A549 treated with dexamethasone at 1 μM for 4 hours (cell line): Measurements from ENCODE around the gene RBM43. TPM values are rescaled to one million over a fixed set of nuclear protein-coding genes. Genes with fewer than 3 reads are reported as not detected.

Experiments
- total RNA-seq: library from RNA; stranded (reverse); fragments of 200-300 nt; extraction: Qiagen RNA extraction; gene quantifications from 5 replicates; pipeline ENCODE4 v1.2.3, GENCODE V29; 2022

RBM43 gene
- total RNA-seq, result 2.2 to 3.5 TPM (median 3.0 TPM) in 5 replicates

DNA sequence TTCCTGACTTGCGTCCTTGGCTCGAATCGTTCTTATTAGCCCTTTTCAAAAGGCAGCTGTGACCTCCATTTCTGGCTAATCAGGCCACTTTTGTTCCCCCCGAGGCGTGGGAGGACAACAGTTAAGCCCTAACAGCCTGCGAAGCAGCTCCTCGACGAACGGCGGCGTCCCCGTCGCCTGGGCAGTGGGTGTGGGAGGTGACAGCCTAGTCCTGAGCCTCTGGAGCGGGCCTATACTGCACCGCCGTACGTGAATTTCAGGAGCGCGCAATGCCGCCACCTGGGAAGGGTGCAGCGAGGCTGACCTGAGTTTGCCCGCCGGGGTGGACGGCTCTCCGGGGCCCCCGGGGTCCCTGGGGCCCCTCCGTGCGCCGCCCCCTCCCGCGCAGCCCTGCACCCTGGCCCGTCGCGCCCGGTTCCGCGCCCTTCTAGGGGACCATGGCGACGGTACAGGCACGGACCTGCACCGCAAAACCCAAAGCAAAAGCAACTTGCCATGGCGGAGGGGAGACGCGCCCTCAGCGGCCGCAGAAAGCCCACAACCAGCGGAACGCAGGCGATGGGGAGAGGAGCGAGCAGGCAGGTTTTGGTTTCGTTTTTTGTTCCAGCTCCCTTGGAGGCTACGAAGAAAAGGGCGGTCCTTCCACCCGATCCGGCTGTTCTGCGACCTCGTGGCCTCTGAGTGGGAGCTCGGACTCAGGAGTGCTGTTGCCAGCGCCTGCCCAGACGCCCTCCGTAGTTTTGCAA, at the start of gene RBM43:
TSS of gene RBM43 (minus strand) at position 633 of the 746 bp plus-strand sequence. CDS start at position 497, 136 bp downstream.

Other genes with a start within 250 kb of the RBM43 start
- 10.8 to 14.5 TPM (median 11.5 TPM) in 5 replicates for gene NMI, start 27.8 kb upstream of the RBM43 start, total RNA-seq
- 0.54 to 1.2 TPM (median 0.60 TPM) in 5 replicates for gene TNFAIP6, start 95.7 kb upstream of the RBM43 start, total RNA-seq
- gene RIF1, start 148.0 kb upstream of the RBM43 start, total RNA-seq, result 15.6 to 27.8 TPM (median 23.2 TPM) in 5 replicates